GM19025 (cell line): Measurements from ENCODE around the gene TRDMT1.
A peak's percentile ranks its signal among the peaks of the same experiment; 100 is the strongest.

Experiments
- ATAC-seq: cut with Tn5 transposase; IDR thresholded peaks from one replicate; pipeline ENCODE4 v1.9.1; 2021; ENCODE audit warnings: mild to moderate bottlenecking, low read depth, moderate library complexity; ENCODE audit not compliant: unreplicated experiment

TRDMT1 gene

GRCh38 chr10:17232276-17232960, 30.9 kb upstream of the TRDMT1 start:
- ATAC-seq, result no peak

DNA sequence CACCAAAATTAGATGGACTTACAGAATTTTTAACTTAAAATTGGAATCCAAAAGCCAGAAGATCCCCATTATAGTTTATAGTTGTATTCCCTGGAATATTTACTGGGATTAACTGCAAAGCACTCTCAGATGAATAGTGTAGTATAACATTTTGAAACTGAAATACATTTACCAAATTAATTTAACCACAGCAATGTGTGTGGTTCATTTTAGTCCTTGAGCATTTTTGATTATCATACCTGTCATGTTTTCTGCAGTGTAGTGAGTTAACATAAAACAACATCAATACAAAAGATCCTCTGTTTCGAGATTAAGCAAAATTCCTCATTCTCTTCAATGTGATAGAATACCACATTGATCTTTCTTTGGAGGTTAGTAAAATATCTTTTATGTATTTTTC, 30.3 kb upstream of the TRDMT1 start:
- ATAC-seq, result no peak

DNA sequence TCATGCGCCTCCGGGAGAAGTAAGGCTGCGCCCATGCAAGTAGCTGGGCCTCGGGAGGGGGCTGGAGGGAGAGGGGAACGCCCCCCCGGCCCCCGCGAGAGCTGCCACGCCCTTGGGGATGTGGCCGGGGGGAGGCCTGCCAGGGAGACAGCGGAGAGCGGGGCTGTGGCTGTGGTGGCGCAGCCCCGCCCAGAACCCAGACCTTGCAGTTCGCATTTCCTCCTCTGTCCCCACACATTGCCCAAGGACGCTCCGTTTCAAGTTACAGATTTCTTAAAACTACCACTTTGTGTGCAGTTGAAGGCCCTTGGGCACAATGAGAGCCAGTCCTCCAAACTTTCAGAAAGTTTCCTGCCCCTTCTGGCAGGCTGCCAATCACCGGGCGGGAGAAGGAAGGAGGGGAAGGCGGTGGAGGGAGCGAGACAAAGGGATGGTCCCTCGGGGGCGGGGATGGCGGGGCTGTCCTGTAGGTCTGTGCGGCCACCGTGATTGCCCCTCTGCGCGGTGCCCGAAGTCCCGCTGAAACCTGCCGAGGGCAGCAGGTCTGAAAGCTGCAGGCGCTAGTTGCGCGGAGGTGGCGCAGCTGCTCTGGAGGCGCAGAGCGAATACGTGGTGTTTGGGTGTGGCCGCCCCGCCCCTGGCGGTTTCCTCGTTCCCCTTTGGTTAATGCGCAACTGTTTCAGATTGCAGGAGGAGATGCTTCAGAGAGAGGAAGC, 28.7 kb upstream of the TRDMT1 start:
- ATAC-seq, result peak; percentile 40

DNA sequence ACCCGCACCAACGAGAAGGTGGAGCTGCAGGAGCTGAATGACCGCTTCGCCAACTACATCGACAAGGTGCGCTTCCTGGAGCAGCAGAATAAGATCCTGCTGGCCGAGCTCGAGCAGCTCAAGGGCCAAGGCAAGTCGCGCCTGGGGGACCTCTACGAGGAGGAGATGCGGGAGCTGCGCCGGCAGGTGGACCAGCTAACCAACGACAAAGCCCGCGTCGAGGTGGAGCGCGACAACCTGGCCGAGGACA, 28.2 kb upstream of the TRDMT1 start:
- no peak for ATAC-seq

- ATAC-seq, result peak; percentile 19
Observed at GRCh38 chr10:17229016-17229716, 27.7 kb upstream of the TRDMT1 start.

DNA sequence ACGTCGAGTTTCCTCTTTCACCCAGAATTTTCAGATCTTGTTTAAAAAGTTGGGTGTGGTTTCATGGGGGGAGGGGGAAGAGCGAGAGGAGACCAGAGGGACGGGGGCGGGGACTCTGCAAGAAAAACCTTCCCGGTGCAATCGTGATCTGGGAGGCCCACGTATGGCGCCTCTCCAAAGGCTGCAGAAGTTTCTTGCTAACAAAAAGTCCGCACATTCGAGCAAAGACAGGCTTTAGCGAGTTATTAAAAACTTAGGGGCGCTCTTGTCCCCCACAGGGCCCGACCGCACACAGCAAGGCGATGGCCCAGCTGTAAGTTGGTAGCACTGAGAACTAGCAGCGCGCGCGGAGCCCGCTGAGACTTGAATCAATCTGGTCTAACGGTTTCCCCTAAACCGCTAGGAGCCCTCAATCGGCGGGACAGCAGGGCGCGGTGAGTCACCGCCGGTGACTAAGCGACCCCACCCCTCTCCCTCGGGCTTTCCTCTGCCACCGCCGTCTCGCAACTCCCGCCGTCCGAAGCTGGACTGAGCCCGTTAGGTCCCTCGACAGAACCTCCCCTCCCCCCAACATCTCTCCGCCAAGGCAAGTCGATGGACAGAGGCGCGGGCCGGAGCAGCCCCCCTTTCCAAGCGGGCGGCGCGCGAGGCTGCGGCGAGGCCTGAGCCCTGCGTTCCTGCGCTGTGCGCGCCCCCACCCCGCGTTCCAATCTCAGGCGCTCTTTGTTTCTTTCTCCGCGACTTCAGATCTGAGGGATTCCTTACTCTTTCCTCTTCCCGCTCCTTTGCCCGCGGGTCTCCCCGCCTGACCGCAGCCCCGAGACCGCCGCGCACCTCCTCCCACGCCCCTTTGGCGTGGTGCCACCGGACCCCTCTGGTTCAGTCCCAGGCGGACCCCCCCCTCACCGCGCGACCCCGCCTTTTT, 26.9 kb upstream of the TRDMT1 start, which contains the start of gene VIM:
TSS of gene VIM (plus strand) at position 151 of the 925 bp plus-strand sequence. CDS start 1,182 bp downstream, outside the sequence.
- peak; percentile 30 for ATAC-seq

DNA sequence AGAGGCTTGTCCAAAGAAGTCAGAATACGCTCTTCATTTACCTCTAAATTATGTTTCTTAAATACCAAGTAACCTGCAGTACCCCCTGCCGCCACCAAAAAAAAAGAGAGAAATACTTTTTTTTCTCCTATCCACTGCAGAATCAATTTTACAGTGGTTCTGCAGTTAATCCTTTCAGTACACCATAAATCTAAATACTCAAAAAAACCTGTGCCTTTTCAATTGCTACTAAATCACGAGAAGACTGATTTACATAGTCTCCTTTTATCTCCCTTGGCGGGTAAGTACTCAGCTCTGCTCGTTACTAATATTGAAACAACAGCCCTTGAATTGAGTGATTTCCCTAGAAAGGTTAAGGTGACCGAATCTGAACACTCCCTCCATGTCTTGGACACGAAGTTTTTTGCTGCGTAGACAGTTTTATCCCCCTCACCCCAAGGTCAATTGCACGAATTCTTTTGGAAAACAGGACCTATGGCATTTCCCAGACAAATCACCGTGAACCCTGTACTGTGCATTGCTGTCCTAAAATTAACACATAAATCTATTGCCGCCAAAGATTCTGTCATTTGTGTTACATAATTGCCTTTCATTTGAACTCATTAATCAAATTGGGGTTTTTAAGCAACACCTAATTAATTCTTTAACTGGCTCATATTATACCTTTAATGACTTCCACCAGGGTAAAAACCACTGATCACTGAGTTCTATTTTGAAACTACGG, 26.1 kb upstream of the TRDMT1 start:
- no peak for ATAC-seq

DNA sequence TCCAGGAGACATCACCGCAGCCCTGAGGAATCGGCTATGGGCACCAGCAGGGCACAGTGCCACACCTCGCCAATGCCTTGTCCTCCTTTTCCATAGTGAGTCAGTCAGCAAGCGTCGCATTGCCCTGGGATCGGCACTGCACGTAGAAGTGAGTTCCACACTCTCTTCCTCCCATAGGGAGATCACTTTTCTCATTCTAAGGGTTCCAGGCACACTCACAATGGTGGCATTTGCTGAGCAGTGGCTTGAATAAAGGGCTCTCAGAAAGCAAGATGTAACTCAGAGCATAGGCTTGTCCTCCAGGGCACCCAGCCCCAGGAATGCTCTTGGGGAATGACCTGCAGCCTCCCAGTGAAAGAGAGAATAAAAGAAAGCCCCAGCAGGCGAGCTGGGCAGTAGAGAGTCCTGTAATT, 25.4 kb upstream of the TRDMT1 start:
- ATAC-seq, result no peak

GRCh38 chr10:17225808-17226207, 24.3 kb upstream of the TRDMT1 start:
- ATAC-seq, result no peak

DNA sequence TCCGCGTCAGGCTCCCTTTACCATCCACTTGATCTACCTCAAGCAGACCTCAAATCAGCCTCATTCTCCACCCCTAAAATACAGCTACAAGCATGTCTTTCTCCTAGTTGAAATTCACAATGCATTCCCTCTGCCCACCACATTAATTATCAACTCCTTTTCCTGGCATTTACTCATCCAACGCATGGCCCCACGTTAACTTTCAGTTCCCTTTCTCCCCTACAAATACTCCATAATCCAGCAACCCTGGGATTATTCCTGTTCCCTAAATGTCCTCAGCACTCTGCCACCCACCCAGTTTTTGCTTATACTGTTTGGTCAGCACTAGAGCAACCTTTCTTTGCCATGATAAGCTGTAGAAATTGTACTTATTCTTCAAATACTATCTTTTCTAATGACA, 20.9 kb upstream of the TRDMT1 start:
- ATAC-seq, result no peak

GRCh38 chr10:17220652-17221100, 19.2 kb upstream of the TRDMT1 start:
- no peak for ATAC-seq

DNA sequence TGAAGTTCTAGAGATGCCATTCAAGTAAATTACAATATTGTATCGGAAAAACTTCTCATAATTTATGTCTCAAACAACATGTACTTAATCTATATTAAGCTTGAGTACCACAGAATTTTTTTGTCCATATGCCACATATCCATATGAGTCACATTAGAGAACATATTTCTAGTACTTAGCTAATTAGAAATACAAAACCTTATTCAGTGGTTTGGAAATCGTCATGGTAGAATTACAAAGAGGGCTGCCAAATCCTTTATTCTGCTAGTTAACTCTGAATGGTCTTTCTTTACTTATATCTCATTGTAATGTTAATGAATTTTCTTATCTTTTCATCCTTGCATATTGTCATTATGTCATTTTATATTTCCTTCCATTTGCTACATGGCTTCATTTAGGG, 17.6 kb upstream of the TRDMT1 start:
- no peak for ATAC-seq

DNA sequence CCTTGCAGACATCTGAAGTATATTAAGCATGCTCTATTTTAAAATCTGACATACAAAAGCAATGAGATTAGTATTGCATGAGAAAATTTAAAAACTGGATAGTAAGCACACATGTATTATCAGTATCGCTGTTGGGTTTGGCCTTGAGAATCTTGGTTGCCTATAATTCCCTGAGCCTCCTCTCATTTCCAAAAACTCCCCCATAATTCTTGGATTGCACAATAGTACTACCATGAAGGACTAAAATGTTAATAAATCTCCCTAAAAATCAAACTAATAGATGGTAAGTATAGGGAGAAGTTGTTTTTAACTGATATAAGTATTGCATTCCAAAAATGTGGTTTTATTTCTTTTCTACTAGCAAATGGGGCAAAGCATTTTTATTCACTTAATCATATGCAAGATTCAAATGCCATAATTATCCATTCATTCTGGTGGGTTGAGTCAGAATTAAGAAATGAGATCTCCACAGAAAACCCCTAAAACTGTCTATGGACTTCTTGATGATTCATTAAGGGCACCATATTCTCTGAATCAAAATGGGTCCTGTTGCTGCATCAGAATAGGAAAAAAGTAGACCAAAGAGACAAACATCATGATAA, 16.3 kb upstream of the TRDMT1 start:
- no peak for ATAC-seq

GRCh38 chr10:17216901-17217395, 15.5 kb upstream of the TRDMT1 start:
- ATAC-seq, result no peak

- peak; percentile 99 for ATAC-seq
Observed at GRCh38 chr10:17216217-17216900, 14.9 kb upstream of the TRDMT1 start.

DNA sequence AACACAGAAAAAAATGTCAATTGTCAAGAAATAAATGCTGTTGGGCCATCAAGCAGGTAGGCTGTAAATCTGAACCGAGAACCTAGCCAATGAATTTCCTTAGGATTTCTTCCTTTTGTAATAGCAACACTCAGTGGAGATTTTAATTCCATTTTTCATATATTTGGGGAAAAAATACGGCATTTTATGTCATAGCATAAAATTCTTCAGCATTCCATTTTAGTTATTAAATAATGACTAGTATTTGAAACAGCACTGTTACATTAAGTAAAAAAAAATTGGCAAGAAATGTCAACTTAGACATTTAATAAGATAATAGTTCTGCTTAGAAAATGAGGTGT, 14.3 kb upstream of the TRDMT1 start:
- ATAC-seq, result no peak

DNA sequence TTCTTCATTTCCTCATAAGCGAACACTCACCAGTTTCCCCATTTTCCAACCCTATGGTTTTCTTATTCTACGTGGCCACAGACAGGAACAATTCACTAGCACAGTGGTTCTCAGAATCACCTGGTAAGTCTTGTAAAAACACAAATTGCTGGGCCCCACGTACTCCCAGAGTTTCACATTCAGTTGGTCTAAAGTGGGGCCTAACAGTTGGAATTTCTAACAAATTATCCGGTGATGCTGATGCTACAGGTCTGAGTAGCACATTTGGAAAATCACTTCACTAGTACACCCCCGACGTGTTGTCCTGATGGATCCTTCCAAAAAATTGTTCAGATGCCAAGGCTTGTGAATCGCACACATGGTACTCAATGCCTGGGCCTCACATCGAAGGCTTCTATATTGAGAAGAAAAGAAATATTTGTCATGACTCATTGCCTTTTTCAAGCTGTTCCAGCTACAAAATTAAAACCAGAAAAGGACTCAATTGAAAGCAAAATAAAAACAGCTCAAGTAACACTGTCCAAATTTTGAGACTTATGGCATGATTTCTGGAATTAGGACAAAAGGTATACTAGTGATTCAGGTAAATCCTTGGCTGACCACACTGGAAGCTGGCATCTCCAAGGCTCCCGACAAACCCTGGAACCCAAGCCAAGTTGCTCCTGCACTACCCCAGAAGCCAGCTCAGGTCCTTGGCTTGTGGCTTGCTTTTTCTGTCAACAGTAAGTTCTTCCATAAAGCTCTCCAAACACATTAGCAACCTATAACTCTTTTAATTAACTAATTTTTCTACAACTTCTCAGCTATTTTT, 13.7 kb upstream of the TRDMT1 start:
- ATAC-seq, result no peak

DNA sequence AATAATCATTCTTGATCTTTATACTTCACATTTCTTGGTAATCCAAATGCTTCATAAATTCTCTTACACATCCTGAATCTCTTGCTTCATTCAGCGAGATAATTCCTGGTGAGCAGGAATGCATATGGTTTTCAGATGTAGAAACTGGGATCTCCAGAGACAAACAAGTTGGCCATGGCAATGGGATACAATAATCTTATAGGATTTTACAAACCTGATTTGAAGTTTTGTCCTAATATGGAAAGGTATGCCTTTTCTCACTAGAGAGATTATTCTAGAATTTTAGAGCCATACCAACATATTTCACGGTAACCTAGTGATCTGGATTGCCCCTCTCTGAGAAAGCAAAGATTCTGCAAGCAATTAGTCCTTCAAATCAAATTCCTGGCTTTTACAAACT, 13.1 kb upstream of the TRDMT1 start:
- ATAC-seq, result no peak
